AG04449 (cell line): ENCODE data around the gene ZNF236.
"Not testable (repeated sequence)": the region's sequence is repeated elsewhere in the genome, so short reads cannot be mapped to it uniquely, and the experiment has no call there.

ENCODE experiments used
- CTCF ChIA-PET: fragments of 350-600 bp; formaldehyde crosslinking; extraction: SDS; loops from one replicate; lab custom pipeline; 2021; ENCODE audit warnings: antibody characterized with exemption; lab: Yijun Ruan, JAX
- POLR2A ChIA-PET: fragments of 400-600, 350-600 bp; formaldehyde crosslinking; extraction: SDS; loops from one replicate; lab custom pipeline; 2020; ENCODE audit warnings: antibody characterized with exemption, inconsistent platforms; lab: Yijun Ruan, JAX
- DNase-seq: peaks from one replicate; pipeline ENCODE4 v3.0.0-alpha.2; 2010; ENCODE audit warnings: low read depth, low spot score
- H3K4me3 ChIP-seq: 2 replicates; pipeline ENCODE4 v1.5.1; 2011; ENCODE audit warnings: low read depth, mild to moderate bottlenecking, control low read depth, low read length
- TF ChIP-seq, protein P1 (sequence below): IDR thresholded peaks from one replicate; pipeline ENCODE4 v1.5.1; 2011; ENCODE audit warnings: mild to moderate bottlenecking, moderate library complexity, low read length, control low read depth, inconsistent platforms; ENCODE audit not compliant: insufficient read depth; ENCODE audit errors: missing control alignments

ZNF236 gene

DNA sequence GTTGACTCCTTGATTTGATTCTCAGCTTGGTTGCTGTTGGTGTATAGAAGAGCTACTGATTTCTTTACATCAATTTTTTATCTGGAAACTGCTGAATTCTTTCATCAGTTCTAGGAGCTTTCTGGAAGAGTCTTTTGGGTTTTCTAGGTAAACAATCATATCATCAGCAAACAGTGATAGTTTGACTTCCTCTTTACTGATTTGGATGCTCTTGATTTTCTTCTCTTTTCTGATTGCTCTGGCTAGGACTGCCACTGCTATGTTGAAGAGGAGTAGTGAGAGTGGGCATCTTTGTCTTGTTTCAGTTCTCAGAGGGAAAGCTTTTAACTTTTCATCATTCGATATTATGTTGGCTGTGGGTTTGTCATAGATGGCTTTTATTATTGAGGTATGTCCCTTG lies 140.5 kb downstream of the ZNF236 start:
- POLR2A ChIA-PET = no interaction called here
- TF ChIP-seq, protein P1, sequence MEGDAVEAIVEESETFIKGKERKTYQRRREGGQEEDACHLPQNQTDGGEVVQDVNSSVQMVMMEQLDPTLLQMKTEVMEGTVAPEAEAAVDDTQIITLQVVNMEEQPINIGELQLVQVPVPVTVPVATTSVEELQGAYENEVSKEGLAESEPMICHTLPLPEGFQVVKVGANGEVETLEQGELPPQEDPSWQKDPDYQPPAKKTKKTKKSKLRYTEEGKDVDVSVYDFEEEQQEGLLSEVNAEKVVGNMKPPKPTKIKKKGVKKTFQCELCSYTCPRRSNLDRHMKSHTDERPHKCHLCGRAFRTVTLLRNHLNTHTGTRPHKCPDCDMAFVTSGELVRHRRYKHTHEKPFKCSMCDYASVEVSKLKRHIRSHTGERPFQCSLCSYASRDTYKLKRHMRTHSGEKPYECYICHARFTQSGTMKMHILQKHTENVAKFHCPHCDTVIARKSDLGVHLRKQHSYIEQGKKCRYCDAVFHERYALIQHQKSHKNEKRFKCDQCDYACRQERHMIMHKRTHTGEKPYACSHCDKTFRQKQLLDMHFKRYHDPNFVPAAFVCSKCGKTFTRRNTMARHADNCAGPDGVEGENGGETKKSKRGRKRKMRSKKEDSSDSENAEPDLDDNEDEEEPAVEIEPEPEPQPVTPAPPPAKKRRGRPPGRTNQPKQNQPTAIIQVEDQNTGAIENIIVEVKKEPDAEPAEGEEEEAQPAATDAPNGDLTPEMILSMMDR = no peak
- CTCF ChIA-PET = interaction anchor here (1.3 to 10.9 kb wide), 3 partner anchors 21 to 161 kb away, joined by 4 to 93 read pairs (median 8); no protein-coding TSS in a partner anchor
- no peak overlapping the region for H3K4me3 ChIP-seq
- DNase-seq = no peak

DNA sequence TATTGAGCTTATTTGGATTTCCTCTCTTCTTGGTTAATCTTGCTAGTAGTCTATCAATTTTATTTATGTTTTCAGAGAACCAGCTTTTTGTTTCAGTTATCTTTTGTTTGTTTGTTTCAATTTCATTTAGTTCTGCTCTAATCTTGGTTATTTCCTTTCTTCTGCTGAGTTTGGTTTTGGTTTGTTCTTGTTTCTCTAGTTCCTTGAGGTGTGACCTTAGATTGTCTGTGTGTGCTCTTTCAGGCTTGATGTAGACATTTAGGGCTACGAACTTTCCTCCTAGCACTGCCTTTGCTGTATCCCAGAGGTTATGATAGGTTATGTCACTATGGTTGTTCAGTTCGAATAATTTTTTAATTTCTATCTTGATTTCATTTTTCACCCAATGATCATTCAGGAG lies 141.6 kb downstream of the ZNF236 start:
- no peak for DNase-seq
- CTCF ChIA-PET = interaction anchor here (1.3 to 10.9 kb wide), 3 partner anchors 19 to 162 kb away, joined by 4 to 93 read pairs (median 8); no protein-coding TSS in a partner anchor
- POLR2A ChIA-PET = no interaction called here
- TF ChIP-seq, protein P1 = no peak
- no peak overlapping the region for H3K4me3 ChIP-seq

DNA sequence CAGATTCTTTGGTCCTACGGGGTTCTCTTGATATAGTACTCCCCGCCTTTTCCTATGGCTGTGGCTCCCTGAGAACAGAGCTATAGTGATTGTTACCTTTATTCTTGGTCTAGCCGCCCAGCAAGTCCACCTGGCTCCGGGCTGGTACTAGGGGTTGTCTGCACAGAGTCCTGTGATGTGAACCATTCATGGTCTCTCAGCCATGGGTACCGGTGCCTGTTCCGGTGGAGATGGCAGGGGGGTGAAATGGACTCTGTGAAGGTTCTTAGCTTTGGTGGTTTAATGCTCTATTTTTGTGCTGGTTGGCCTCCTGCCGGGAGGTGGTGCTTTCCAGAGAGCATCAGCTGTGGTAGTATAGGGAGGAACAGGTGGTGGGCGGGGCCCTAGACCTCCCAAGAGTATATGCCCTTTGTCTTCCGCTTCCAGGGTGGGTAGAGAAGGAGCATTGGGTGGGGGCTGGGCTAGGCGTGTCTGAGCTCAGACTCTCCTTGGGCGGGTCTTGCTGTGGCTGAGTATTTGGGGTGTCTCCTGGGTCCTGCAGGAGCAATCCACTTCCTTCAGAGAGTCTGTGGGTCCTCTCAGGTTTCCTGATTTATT lies 143.3 kb downstream of the ZNF236 start:
- H3K4me3 ChIP-seq, POLR2A ChIA-PET, DNase-seq: not testable (repeated sequence)
- CTCF ChIA-PET = interaction anchor here (1.2 to 10.9 kb wide), 4 partner anchors 18 to 164 kb away, joined by 3 to 93 read pairs (median 6); no protein-coding TSS in a partner anchor

DNA sequence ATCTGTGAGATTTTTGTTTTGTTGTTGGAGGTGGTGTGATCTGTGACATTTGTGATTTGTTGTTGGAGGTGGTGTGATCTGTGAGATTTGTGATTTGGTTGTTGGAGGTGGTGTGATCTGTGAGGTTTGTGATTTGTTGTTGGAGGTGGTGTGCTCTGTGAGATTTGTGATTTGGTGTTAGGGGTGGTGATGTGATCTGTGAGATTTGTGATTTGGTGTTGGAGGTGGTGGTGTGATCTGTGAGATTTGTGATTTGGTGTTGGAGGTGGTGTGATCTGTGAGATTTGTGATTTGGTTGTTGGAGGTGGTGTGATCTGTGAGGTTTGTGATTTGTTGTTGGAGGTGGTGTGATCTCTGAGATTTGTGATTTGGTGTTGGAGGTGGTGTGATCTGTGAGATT lies 144.9 kb downstream of the ZNF236 start:
- POLR2A ChIA-PET, H3K4me3 ChIP-seq, DNase-seq: not testable (repeated sequence)
- CTCF ChIA-PET = interaction anchor here (10.9 kb wide), 1 partner anchor 16 kb away, joined by 93 read pairs; no protein-coding TSS in a partner anchor

DNA sequence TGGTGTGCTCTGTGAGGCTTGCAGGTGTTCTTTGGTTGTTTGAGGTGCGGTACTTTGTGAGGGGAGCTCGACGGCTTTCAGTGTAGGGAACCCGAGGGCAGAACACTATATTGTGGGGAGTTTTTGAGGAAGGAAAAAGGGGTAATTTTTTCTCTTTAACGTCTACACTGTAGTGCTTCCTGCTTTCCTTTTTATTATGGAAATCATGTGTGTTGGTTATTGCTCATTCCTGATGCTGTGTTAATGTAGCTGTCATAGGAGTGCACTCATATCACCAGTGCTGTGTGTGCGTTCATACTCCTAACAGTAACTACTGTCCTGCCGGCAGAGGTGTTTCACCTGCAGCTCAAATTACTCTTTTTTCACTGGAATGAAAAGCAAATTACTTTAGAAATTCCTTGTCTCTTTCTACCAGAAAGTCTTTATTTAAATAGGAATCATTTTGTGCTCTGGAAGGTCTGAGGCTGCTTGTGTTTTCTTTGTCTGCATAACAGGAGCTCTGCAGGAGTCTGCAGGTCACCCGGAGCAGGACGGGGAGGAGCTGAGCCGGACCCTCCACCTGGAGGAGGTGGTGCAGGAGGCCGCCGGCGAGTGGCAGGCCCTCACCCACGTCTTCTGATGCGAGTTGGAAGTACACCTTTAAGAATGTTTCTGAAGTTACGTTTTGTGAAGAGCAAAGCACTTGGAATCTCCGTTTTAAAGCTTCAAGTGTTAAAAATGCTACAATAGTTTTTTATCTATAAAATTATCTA lies 145.5 kb downstream of the ZNF236 start:
- no peak for DNase-seq
- TF ChIP-seq, protein P1 = no peak
- no peak overlapping the region for H3K4me3 ChIP-seq
- POLR2A ChIA-PET = no interaction called here
- CTCF ChIA-PET = interaction anchor here (10.9 kb wide), 1 partner anchor 16 kb away, joined by 93 read pairs; no protein-coding TSS in a partner anchor

DNA sequence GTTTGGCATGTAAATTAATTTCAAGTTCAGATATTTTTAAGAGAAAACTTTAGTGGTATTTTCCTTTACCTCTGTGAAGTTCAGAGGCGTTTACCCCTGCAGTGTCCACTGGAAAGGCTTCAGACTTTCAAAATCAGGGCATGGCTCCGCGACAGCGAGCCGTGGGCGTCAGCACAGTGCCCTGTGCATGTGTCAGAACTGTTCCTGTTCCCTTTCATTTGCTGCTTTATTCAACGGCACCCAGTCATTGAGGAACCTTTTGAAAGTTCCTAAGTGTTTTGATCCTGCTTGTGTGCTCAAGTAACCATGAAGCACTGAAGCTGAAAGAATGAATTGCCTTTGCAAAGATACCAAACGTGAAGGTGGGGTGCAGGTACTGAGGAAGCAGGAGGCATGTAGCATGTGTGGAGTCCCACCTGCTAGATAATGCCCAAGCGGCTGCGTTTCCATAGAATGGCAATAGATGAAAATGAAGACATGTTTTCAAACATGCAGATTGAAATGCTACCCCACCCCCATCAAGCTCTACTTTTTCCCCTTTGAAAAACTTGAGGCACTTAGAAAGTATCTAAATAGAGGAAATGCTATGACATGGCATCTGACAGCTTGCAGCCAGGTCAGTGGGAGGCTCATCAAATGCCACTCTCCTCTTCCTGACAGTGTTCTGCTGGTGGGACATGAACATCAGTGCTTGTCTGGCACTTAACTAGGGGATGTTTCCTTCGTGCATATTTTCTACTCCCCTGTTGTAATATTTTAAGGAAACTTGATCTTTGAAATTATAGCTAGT lies 148.6 kb downstream of the ZNF236 start:
- H3K4me3 ChIP-seq = no peak overlapping the region
- CTCF ChIA-PET = interaction anchor here (3.8 to 10.9 kb wide), 2 partner anchors 12 to 168 kb away, joined by 21 to 93 read pairs; no protein-coding TSS in a partner anchor
- TF ChIP-seq, protein P1 = no peak
- POLR2A ChIA-PET = interaction anchor here (0.6 kb wide), 1 partner anchor 13 kb away, joined by 3 read pairs; no protein-coding TSS in a partner anchor
- DNase-seq = no peak
